OCI-LY7 (cell line): Measurements from ENCODE around the gene SPP1. TPM values are rescaled to one million over a fixed set of nuclear protein-coding genes. Genes with fewer than 3 reads are reported as not detected.

Experiments
- BruUV-seq: library from RNA; stranded (reverse); fragments of 400-500 nt; replicated peaks from 2 replicates; lab custom pipeline; 2021; lab: Mats Ljungman, UMichigan
- CTCF ChIA-PET: fragments of 300-600 bp; sonication (Branson Sonifier 250); formaldehyde crosslinking; loops from one replicate; lab custom pipeline; 2022; ENCODE audit warnings: antibody characterized with exemption; ENCODE audit not compliant: unreplicated experiment; lab: Charles Lee
- POLR2A ChIA-PET: fragments of 300-600 bp; sonication (Branson Sonifier 250); formaldehyde crosslinking; loops from one replicate; lab custom pipeline; 2022; ENCODE audit warnings: antibody characterized with exemption; lab: Charles Lee
- DNase-seq: peaks from one replicate; pipeline ENCODE4 v3.0.0-alpha.2; 2015; ENCODE audit warnings: low spot score
- H2AFZ ChIP-seq: fragments of 200-600 bp; sonication (generic), shearing (Covaris generic); 2 replicates; pipeline ENCODE4 v1.6.1; 2014; ENCODE audit warnings: mild to moderate bottlenecking, antibody characterized with exemption, low read length, moderate library complexity
- H3K27ac ChIP-seq: fragments of 200-600 bp; sonication (generic); 2 replicates; pipeline ENCODE4 v1.5.1; 2014; ENCODE audit warnings: mixed run types, low read depth, mild to moderate bottlenecking, moderate library complexity, low read length, inconsistent platforms; ENCODE audit not compliant: poor library complexity, severe bottlenecking
- H3K36me3 ChIP-seq: fragments of 200-600 bp; sonication (generic); 2 replicates; pipeline ENCODE4 v1.6.1; 2014; ENCODE audit warnings: mild to moderate bottlenecking, antibody characterized with exemption, low read length, moderate library complexity, mixed read lengths; ENCODE audit not compliant: insufficient read depth
- H3K4me1 ChIP-seq: fragments of 200-600 bp; sonication (generic); 2 replicates; pipeline ENCODE4 v1.5.1; 2014; ENCODE audit warnings: mild to moderate bottlenecking, low read length; ENCODE audit not compliant: insufficient read depth, poor library complexity, severe bottlenecking
- H3K4me2 ChIP-seq: fragments of 200-600 bp; sonication (generic); 2 replicates; pipeline ENCODE4 v1.6.1; 2014; ENCODE audit warnings: mild to moderate bottlenecking, low read length
- H3K4me3 ChIP-seq: fragments of 200-600 bp; sonication (generic); 2 replicates; pipeline ENCODE4 v1.5.1; 2014; ENCODE audit warnings: mild to moderate bottlenecking, low read depth, low read length; ENCODE audit not compliant: poor library complexity, severe bottlenecking
- H3K79me2 ChIP-seq: fragments of 200-600 bp; sonication (generic); 2 replicates; pipeline ENCODE4 v1.6.1; 2016; ENCODE audit warnings: low read depth, mild to moderate bottlenecking, low read length, moderate library complexity, mixed read lengths; ENCODE audit not compliant: insufficient read depth
- H3K9me2 ChIP-seq: fragments of 200-600 bp; sonication (generic); 2 replicates; pipeline ENCODE4 v1.6.1; 2016; ENCODE audit warnings: mild to moderate bottlenecking, low read length, mixed read lengths; ENCODE audit not compliant: insufficient read depth
- H3K9me3 ChIP-seq: fragments of 200-600 bp; sonication (generic); 2 replicates; pipeline ENCODE4 v1.6.1; 2014; ENCODE audit warnings: mild to moderate bottlenecking, mixed run types, low read length, mixed read lengths
- H4K20me1 ChIP-seq: fragments of 200-600 bp; sonication (generic); 2 replicates; pipeline ENCODE4 v1.6.1; 2014; ENCODE audit warnings: mild to moderate bottlenecking, antibody characterized with exemption, low read length, moderate library complexity, mixed read lengths; ENCODE audit not compliant: insufficient read depth
- EZH2phosphoT487 ChIP-seq: fragments of 200-600 bp; sonication (generic); IDR thresholded peaks from 2 replicates; pipeline ENCODE4 v1.6.1; 2018; ENCODE audit warnings: low read depth, borderline replicate concordance, mild to moderate bottlenecking, mixed run types, antibody characterized with exemption, low read length, moderate library complexity, mixed read lengths
- intact Hi-C: fragments of 100-400 bp; cut with micrococcal nuclease; formaldehyde crosslinking; loops from one replicate; pipeline ENCODE4 v1.10.0; 2022; ENCODE audit not compliant: unreplicated experiment
- total RNA-seq, 2 experiments: library from RNA; depleted of rRNA in 1 of 2; stranded (reverse); fragments of >200 nt in 1 of 2; shearing (Covaris generic) in 1 of 2; gene quantifications; 2 replicates each; pipeline ENCODE4 v1.2.3, GENCODE V29; 2014 to 2022
- TF ChIP-seq, protein P1 (sequence below): fragments of 200-600 bp; sonication (generic); conservative IDR thresholded peaks from 2 replicates; pipeline ENCODE4 v1.5.1; 2014; ENCODE audit warnings: mild to moderate bottlenecking, antibody characterized with exemption, low read length, moderate library complexity, mixed read lengths

The SPP1 gene
- total RNA-seq, 2 experiments from 2014 or later, result 1.4 TPM; not detected in 1

DNA sequence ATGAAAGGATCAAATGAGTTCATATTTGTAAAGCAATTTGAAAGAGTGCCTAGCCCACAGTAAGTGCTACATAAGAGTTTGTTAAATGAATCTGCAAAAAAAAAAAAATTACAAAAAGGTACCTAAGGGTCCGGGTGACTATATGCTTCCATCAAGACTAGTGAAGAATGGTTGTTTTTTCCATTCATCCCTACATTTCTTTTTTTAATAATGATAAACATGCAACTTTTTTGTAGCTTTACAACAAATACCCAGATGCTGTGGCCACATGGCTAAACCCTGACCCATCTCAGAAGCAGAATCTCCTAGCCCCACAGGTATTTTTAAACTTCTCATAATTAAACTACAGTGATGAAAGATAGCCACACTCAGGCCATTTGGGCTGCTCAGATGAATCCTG lies 4.3 kb downstream of the SPP1 start:
- Histone ChIP-seq H3K79me2 (no peaks in the 10 kb centered on the region), H4K20me1 (no peaks in the 10 kb centered on the region), H2AFZ (no peak overlapping the region), H3K27ac (no peak overlapping the region), H3K9me2 (no peaks in the 10 kb centered on the region), H3K4me3 (no peak overlapping the region), H3K9me3 (no peaks in the 10 kb centered on the region), H3K4me1 (peaks cover 5% of the 10 kb centered on the region), H3K36me3 (no peaks in the 10 kb centered on the region), H3K4me2 (no peak overlapping the region)
- no peak for TF ChIP-seq EZH2phosphoT487
- TF ChIP-seq, protein P1, sequence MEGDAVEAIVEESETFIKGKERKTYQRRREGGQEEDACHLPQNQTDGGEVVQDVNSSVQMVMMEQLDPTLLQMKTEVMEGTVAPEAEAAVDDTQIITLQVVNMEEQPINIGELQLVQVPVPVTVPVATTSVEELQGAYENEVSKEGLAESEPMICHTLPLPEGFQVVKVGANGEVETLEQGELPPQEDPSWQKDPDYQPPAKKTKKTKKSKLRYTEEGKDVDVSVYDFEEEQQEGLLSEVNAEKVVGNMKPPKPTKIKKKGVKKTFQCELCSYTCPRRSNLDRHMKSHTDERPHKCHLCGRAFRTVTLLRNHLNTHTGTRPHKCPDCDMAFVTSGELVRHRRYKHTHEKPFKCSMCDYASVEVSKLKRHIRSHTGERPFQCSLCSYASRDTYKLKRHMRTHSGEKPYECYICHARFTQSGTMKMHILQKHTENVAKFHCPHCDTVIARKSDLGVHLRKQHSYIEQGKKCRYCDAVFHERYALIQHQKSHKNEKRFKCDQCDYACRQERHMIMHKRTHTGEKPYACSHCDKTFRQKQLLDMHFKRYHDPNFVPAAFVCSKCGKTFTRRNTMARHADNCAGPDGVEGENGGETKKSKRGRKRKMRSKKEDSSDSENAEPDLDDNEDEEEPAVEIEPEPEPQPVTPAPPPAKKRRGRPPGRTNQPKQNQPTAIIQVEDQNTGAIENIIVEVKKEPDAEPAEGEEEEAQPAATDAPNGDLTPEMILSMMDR, result no peak
- no peak for DNase-seq
- ChIA-PET POLR2A (no interaction called here), CTCF (no interaction called here)
- no TSS peak for BruUV-seq
- intact Hi-C loops, result no loop called here

DNA sequence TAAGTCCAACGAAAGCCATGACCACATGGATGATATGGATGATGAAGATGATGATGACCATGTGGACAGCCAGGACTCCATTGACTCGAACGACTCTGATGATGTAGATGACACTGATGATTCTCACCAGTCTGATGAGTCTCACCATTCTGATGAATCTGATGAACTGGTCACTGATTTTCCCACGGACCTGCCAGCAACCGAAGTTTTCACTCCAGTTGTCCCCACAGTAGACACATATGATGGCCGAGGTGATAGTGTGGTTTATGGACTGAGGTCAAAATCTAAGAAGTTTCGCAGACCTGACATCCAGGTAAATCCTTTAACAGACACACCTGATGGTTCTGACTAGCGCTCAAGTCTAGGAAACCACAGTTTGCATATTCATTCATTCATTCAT lies 6.0 kb downstream of the SPP1 start:
- Histone ChIP-seq H3K9me2 (no peaks in the 10 kb centered on the region), H3K27ac (no peak overlapping the region), H3K4me2 (no peak overlapping the region), H3K4me3 (no peak overlapping the region), H2AFZ (no peak overlapping the region), H3K4me1 (no peaks in the 10 kb centered on the region), H3K36me3 (no peaks in the 10 kb centered on the region), H4K20me1 (no peaks in the 10 kb centered on the region), H3K79me2 (no peaks in the 10 kb centered on the region), H3K9me3 (no peaks in the 10 kb centered on the region)
- POLR2A ChIA-PET, result no interaction called here
- no TSS peak for BruUV-seq
- intact Hi-C loops, result no loop called here
- DNase-seq, result no peak
- CTCF ChIA-PET, result no interaction called here
- no peak for TF ChIP-seq EZH2phosphoT487
- TF ChIP-seq, protein P1, result no peak

DNA sequence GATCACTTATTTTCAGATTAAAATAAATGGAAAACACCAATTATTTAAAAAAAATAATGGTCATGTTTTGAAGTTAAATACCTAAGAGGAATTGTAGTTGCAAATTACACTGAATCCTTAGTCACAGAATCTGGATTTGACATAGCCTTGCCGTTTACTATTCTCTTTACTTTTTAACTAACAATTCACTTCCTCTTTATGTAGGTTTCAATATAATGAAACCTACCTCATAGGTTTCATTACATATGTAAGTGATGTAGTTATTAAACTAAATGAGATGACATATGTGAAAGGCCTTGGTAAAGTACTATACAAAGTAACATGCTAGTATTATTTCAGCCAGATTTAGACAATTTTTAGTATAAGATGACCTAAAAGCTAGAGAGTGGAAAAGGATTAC lies 6.5 kb downstream of the SPP1 start:
- H3K4me2 ChIP-seq, result no peak overlapping the region
- intact Hi-C loops, result no loop called here
- no peak for DNase-seq
- H3K4me3 ChIP-seq, result no peak overlapping the region
- no peaks in the 10 kb centered on the region for H3K79me2 ChIP-seq
- no TSS peak for BruUV-seq
- POLR2A ChIA-PET, result no interaction called here
- no peak overlapping the region for H2AFZ ChIP-seq
- CTCF ChIA-PET, result no interaction called here
- no peak for TF ChIP-seq EZH2phosphoT487
- TF ChIP-seq, protein P1, result no peak
- H3K9me3 ChIP-seq, result no peaks in the 10 kb centered on the region
- no peaks in the 10 kb centered on the region for H3K4me1 ChIP-seq
- H3K27ac ChIP-seq, result no peak overlapping the region
- H4K20me1 ChIP-seq, result no peaks in the 10 kb centered on the region
- H3K36me3 ChIP-seq, result no peaks in the 10 kb centered on the region
- no peaks in the 10 kb centered on the region for H3K9me2 ChIP-seq
